Naive thymus-derived CD4-positive, alpha-beta T cell (primary cell): ENCODE data around the gene DACH1. TPM values are rescaled to one million over a fixed set of nuclear protein-coding genes. Genes with fewer than 3 reads are reported as not detected.

Source experiments
- ATAC-seq: fragments of 150-1000 bp; cut with Tn5 transposase; 2 replicates; pipeline ENCODE4 v1.10.0; 2021; ENCODE audit warnings: mild to moderate bottlenecking, moderate library complexity
- CTCF ChIA-PET: fragments of 350-600 bp; sonication (Branson Sonifier 250); formaldehyde crosslinking; loops from one replicate; lab custom pipeline; 2021; ENCODE audit warnings: antibody characterized with exemption; lab: Charles Lee
- POLR2A ChIA-PET: fragments of 350-600 bp; sonication (Branson Sonifier 250); formaldehyde crosslinking; loops from one replicate; lab custom pipeline; 2021; ENCODE audit warnings: antibody characterized with exemption, inconsistent platforms; lab: Charles Lee
- DNase-seq, 9 donors: peaks; one replicate each; pipeline versions ENCODE4 v3.0.0 to v3.0.0-alpha.2; 2020 to 2022; ENCODE audit warnings: mixed read lengths in 1 of 9
- H3K27ac ChIP-seq: one replicate; pipeline ENCODE4 v1.7.0; 2013; ENCODE audit warnings: mild to moderate bottlenecking, low read depth, low read length, moderate library complexity
- H3K27me3 ChIP-seq, 2 donors: one replicate each; pipeline ENCODE4 v1.7.0; 2013; ENCODE audit warnings: low read length in 2 of 2, mild to moderate bottlenecking in 2 of 2, moderate library complexity in 2 of 2; ENCODE audit not compliant: control insufficient read depth in 2 of 2, insufficient read depth in 2 of 2
- H3K36me3 ChIP-seq, 3 experiments: 1 replicate in 2 of 3; 2 replicates in 1 of 3; pipeline ENCODE4 v1.7.0; 2013; ENCODE audit warnings: low read length in 3 of 3, mild to moderate bottlenecking in 3 of 3, moderate library complexity in 1 of 3; ENCODE audit not compliant: insufficient read depth in 3 of 3, control insufficient read depth in 2 of 3
- H3K4me1 ChIP-seq, 2 donors: one replicate each; pipeline ENCODE4 v1.7.0; 2013; ENCODE audit warnings: low read length in 2 of 2, mild to moderate bottlenecking in 2 of 2, moderate library complexity in 1 of 2; ENCODE audit not compliant: control insufficient read depth in 2 of 2, insufficient read depth in 2 of 2
- H3K4me3 ChIP-seq: 2 replicates; pipeline ENCODE4 v1.7.0; 2013; ENCODE audit warnings: mild to moderate bottlenecking, low read length
- H3K9me3 ChIP-seq, 3 experiments: 1 replicate in 2 of 3; 2 replicates in 1 of 3; pipeline ENCODE4 v1.7.0; 2013; ENCODE audit warnings: low read length in 3 of 3; ENCODE audit not compliant: control insufficient read depth in 2 of 3
- H3K27ac Mint-ChIP-seq, 9 donors: one replicate each; pipeline ENCODE4 v1.8.0; 2020 to 2022; ENCODE audit warnings: mixed read lengths in 9 of 9, mild to moderate bottlenecking in 8 of 9, moderate library complexity in 5 of 9, inconsistent platforms in 2 of 9
- H3K27me3 Mint-ChIP-seq, 5 donors: one replicate each; pipeline ENCODE4 v1.8.0; 2021 to 2022; ENCODE audit warnings: mixed read lengths in 5 of 5, mild to moderate bottlenecking in 1 of 5
- H3K36me3 Mint-ChIP-seq, 5 donors: one replicate each; pipeline ENCODE4 v1.8.0; 2020 to 2022; ENCODE audit warnings: mixed read lengths in 5 of 5, mild to moderate bottlenecking in 3 of 5, inconsistent platforms in 1 of 5
- H3K4me1 Mint-ChIP-seq, 7 donors: one replicate each; pipeline ENCODE4 v1.8.0; 2020 to 2022; ENCODE audit warnings: mixed read lengths in 7 of 7, mild to moderate bottlenecking in 3 of 7, inconsistent platforms in 1 of 7
- H3K4me3 Mint-ChIP-seq, 10 donors: one replicate each; pipeline ENCODE4 v1.8.0; 2020 to 2022; ENCODE audit warnings: mild to moderate bottlenecking in 10 of 10, mixed read lengths in 10 of 10, moderate library complexity in 6 of 10, inconsistent platforms in 2 of 10
- H3K9me3 Mint-ChIP-seq, 11 donors: one replicate each; pipeline ENCODE4 v1.8.0; 2020 to 2022; ENCODE audit warnings: mixed read lengths in 11 of 11, mild to moderate bottlenecking in 4 of 11, inconsistent platforms in 1 of 11, moderate library complexity in 1 of 11
- intact Hi-C, 2 donors: fragments of 100-400 bp; cut with micrococcal nuclease; formaldehyde crosslinking; loops; one replicate each; pipeline ENCODE4 v1.15.1; 2023
- polyA plus RNA-seq, 2 donors: library from polyadenylated mRNA; unstranded; fragments of 300-500 nt; fragmentation: Illumina TruSeq; gene quantifications; one replicate each; pipeline ENCODE4 v1.2.3, GENCODE V29; 2021
- total RNA-seq, 6 experiments: library from RNA in 5 of 6; stranded (reverse) in 5 of 6; gene quantifications; 1 replicate in 5 of 6; 2 replicates in 1 of 6; pipeline ENCODE4 v1.2.3 and lab custom pipeline; 2021 to 2026

Gene DACH1
- total and polyA plus RNA-seq, 7 experiments from 2014 or later = 0.20 to 1.7 (median 0.57) TPM; not detected in 1

DNA sequence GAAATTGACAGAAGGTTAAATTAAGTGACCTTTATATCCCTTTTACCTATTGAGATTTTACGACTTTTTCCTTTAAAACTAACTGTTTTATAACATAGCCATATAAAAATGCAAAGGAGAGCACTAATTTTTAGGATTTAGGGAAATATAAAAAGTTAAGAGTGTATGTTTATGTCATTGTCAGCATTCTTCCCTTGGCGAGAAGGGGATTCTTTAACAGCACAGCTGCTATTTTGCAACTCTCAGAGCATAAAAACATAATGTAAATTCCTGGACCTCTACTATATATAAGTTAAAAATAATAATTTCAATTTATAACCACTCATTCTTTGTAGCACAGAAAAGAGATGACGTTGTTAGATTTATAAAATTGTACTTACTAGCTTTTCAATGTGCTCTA, 363.2 kb downstream of the DACH1 start:
- Mint-ChIP-seq H3K4me1 (no peaks in the 10 kb centered on the region), H3K4me3 (no peak overlapping the region), H3K27me3 (no peaks in the 10 kb centered on the region), H3K27ac (no peak overlapping the region), H3K36me3 (no peaks in the 10 kb centered on the region), H3K9me3 (peaks cover 0 to 10% (median 0%) of the 10 kb centered on the region in 11 donors)
- no peaks in the 10 kb centered on the region for H3K27me3 ChIP-seq
- DNase-seq (no peak), ATAC-seq (no peak)
- ChIA-PET POLR2A (interaction anchor here (0.6 kb wide), 1 partner anchor 19 kb away, joined by 3 read pairs; no protein-coding TSS in a partner anchor), CTCF (no interaction called here)
- H3K4me1 ChIP-seq = no peaks in the 10 kb centered on the region
- no peaks in the 10 kb centered on the region for H3K9me3 ChIP-seq
- intact Hi-C loops = no loop called here
- H3K27ac ChIP-seq = no peak overlapping the region
- no peaks in the 10 kb centered on the region for H3K36me3 ChIP-seq
- H3K4me3 ChIP-seq = no peak overlapping the region

DNA sequence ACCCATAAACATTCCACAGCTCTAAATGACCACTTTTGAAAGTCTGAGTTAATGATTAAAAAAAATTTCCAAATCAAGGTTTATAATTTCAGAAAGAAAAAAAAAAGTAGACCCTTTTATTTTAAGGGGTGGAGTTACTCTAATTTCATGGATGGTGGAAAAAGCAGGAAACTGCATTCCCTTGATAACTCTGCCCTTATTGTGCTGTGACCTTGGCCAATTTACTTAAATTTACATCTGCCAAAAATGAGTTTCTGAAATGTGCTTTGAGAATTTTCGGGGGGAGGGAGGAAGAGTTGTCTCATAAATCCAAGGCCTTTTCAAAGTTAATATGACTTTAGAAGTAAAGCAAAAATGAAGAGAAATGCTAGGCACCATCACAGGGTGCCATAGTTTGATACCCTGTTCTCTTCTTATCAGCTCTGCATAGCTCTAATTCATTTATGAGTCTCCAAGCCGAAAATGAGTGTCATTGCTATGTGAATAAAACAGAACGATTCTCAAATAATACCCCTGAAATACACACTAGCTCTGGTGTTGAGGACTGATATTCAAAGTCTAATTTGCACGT, 367.0 kb downstream of the DACH1 start:
- CTCF ChIA-PET = no interaction called here
- no peaks in the 10 kb centered on the region for H3K4me1 ChIP-seq
- no peak overlapping the region for H3K27ac Mint-ChIP-seq
- H3K4me3 ChIP-seq = no peak overlapping the region
- intact Hi-C loops = no loop called here
- no peaks in the 10 kb centered on the region for H3K9me3 ChIP-seq
- no peaks in the 10 kb centered on the region for H3K36me3 Mint-ChIP-seq
- H3K27me3 ChIP-seq = no peaks in the 10 kb centered on the region
- H3K4me3 Mint-ChIP-seq = no peak overlapping the region
- H3K27me3 Mint-ChIP-seq = no peaks in the 10 kb centered on the region
- no peak for DNase-seq
- POLR2A ChIA-PET = no interaction called here
- no peak for ATAC-seq
- H3K27ac ChIP-seq = no peak overlapping the region
- H3K9me3 Mint-ChIP-seq = peaks cover 0 to 5% (median 0%) of the 10 kb centered on the region in 11 donors
- H3K36me3 ChIP-seq = no peaks in the 10 kb centered on the region
- no peaks in the 10 kb centered on the region for H3K4me1 Mint-ChIP-seq

DNA sequence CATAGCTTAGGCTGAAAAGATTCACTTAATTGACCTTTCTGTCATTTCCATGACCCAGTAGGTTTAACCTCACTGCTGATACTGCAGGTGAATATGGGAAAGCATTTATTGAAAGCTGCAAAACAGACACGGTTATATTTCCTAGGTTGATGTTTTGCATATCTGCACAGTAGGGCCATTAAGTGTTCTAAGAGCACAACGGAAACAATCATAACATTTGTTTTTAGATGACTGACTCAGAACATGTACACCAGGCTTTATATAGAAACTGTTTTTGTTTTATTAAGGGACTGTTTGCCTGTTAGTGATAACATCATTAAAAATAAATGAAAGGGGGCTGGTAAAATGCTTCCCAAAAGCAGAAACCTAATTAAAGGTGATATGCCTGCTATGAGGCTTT, 367.8 kb downstream of the DACH1 start:
- H3K9me3 Mint-ChIP-seq = peaks cover 0 to 5% (median 0%) of the 10 kb centered on the region in 11 donors
- no peaks in the 10 kb centered on the region for H3K36me3 Mint-ChIP-seq
- H3K27ac Mint-ChIP-seq = no peak overlapping the region
- no peaks in the 10 kb centered on the region for H3K4me1 Mint-ChIP-seq
- DNase-seq (no peak), ATAC-seq (no peak)
- ChIA-PET CTCF (no interaction called here), POLR2A (no interaction called here)
- intact Hi-C loops = no loop called here
- no peak overlapping the region for H3K4me3 Mint-ChIP-seq
- no peak overlapping the region for H3K4me3 ChIP-seq
- H3K27ac ChIP-seq = no peak overlapping the region
- no peaks in the 10 kb centered on the region for H3K9me3 ChIP-seq
- H3K27me3 ChIP-seq = no peaks in the 10 kb centered on the region
- H3K27me3 Mint-ChIP-seq = no peaks in the 10 kb centered on the region
- no peaks in the 10 kb centered on the region for H3K36me3 ChIP-seq
- no peaks in the 10 kb centered on the region for H3K4me1 ChIP-seq

DNA sequence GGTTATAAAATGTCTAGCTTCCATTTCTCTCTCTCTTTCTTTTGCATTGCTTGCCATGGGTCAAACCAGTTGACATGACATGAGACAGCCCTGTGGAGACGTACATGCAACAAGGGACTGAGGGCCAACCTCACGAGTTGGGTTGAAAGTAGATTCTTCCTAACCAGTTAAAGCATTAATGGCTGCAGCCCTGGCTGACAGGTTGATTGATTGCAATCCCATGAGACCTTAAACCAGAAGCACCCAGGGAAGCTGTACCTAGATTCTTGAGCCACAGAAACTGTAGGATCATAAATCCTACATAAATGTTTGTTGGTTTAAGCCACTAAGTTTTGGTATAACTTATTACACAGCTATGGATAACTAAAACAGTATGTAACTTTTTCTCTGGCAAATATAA, 373.8 kb downstream of the DACH1 start:
- intact Hi-C loops = no loop called here
- Mint-ChIP-seq H3K36me3 (no peaks in the 10 kb centered on the region), H3K27ac (no peak overlapping the region), H3K9me3 (peaks cover 0 to 3% (median 0%) of the 10 kb centered on the region in 11 donors), H3K4me3 (no peak overlapping the region), H3K27me3 (no peaks in the 10 kb centered on the region), H3K4me1 (no peaks in the 10 kb centered on the region)
- ChIA-PET CTCF (interaction anchor here (0.6 kb wide), 1 partner anchor 56 kb away, joined by 3 read pairs; no protein-coding TSS in a partner anchor), POLR2A (no interaction called here)
- Histone ChIP-seq H3K4me3 (no peak overlapping the region), H3K36me3 (no peaks in the 10 kb centered on the region), H3K4me1 (no peaks in the 10 kb centered on the region), H3K9me3 (no peaks in the 10 kb centered on the region), H3K27me3 (no peaks in the 10 kb centered on the region), H3K27ac (no peak overlapping the region)
- DNase-seq (no peak), ATAC-seq (no peak)

DNA sequence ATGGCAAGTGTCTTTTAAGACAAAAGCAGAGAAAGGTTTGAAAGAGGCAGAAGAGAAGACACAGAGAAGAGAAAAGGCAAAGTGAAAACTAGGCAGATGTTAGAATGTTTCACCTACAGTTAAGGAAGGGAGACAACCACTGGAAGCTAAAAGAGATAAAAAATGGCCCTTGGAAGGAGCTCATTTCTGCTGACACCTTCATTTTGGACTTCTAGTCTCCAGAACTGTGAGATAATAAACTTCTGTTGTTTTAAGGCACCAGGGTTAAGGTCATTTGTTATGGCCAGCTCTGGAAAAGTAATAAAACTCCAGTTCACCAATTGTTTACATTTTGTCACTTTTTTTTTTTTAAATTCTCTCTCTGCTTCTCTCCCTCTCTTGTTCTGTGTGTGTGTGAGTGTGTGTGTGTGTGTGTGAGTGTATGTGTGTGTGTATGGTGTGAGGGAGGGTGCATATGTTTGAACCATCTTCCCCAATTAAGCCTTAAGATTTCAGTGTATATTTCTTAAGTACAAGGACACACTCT, 374.6 kb downstream of the DACH1 start:
- Mint-ChIP-seq H3K4me1 (no peaks in the 10 kb centered on the region), H3K36me3 (no peaks in the 10 kb centered on the region), H3K9me3 (peaks cover 0 to 3% (median 0%) of the 10 kb centered on the region in 11 donors), H3K4me3 (no peak overlapping the region), H3K27ac (no peak overlapping the region), H3K27me3 (no peaks in the 10 kb centered on the region)
- no peaks in the 10 kb centered on the region for H3K36me3 ChIP-seq
- H3K4me3 ChIP-seq = no peak overlapping the region
- intact Hi-C loops = no loop called here
- POLR2A ChIA-PET = no interaction called here
- CTCF ChIA-PET = no interaction called here
- no peak for DNase-seq
- no peaks in the 10 kb centered on the region for H3K27me3 ChIP-seq
- ATAC-seq = no peak
- H3K27ac ChIP-seq = no peak overlapping the region
- H3K4me1 ChIP-seq = no peaks in the 10 kb centered on the region
- H3K9me3 ChIP-seq = no peaks in the 10 kb centered on the region

DNA sequence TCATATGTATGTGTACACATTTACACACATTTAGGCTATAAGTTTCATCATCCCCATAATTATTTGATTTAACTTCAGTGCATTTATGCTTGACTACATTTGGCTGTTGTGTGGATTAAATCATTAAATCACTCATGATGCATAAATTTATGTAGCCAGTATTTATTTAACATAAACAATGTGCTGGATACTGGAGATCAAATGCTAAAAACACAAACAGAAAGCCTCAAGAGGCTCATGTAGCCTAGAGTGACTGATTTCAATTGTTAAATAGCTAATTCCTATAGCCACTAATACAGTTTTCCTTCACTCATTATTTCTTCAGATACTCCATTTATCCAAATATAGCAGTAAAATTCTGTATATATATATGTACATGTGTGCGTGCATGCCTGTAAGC, 376.0 kb downstream of the DACH1 start:
- ChIA-PET POLR2A (no interaction called here), CTCF (no interaction called here)
- Mint-ChIP-seq H3K36me3 (no peaks in the 10 kb centered on the region), H3K27ac (no peak overlapping the region), H3K9me3 (peaks cover 0 to 3% (median 0%) of the 10 kb centered on the region in 11 donors), H3K4me1 (no peaks in the 10 kb centered on the region), H3K27me3 (no peaks in the 10 kb centered on the region), H3K4me3 (no peak overlapping the region)
- no peaks in the 10 kb centered on the region for H3K9me3 ChIP-seq
- H3K36me3 ChIP-seq = no peaks in the 10 kb centered on the region
- intact Hi-C loops = no loop called here
- H3K4me1 ChIP-seq = no peaks in the 10 kb centered on the region
- H3K4me3 ChIP-seq = no peak overlapping the region
- DNase-seq (no peak), ATAC-seq (no peak)
- H3K27me3 ChIP-seq = no peaks in the 10 kb centered on the region
- no peak overlapping the region for H3K27ac ChIP-seq

DNA sequence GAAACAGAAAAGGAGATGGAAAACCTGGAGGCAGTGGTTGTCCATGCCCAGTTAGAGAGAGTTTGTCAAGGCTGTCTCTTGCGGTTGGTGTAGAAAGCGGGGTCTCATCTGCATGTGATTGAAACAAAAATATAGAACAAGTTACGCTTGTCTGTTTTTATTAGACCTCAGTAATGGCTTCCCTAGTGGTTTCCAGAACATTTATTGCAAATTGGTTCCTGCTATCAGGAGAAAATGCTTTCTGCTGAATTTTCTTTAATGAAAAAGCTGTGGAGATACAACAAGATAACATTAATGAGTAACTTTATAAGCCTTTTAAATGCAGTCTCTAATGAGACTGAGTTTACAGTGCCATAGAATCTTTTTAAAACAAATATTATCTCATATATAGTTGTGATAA, 378.0 kb downstream of the DACH1 start:
- H3K4me1 Mint-ChIP-seq = no peaks in the 10 kb centered on the region
- no peak overlapping the region for H3K27ac Mint-ChIP-seq
- Histone ChIP-seq H3K4me1 (no peaks in the 10 kb centered on the region), H3K4me3 (no peak overlapping the region), H3K9me3 (no peaks in the 10 kb centered on the region), H3K27me3 (no peaks in the 10 kb centered on the region), H3K27ac (no peak overlapping the region), H3K36me3 (no peaks in the 10 kb centered on the region)
- POLR2A ChIA-PET = no interaction called here
- CTCF ChIA-PET = no interaction called here
- intact Hi-C loops = no loop called here
- no peaks in the 10 kb centered on the region for H3K27me3 Mint-ChIP-seq
- no peak for ATAC-seq
- H3K36me3 Mint-ChIP-seq = no peaks in the 10 kb centered on the region
- H3K4me3 Mint-ChIP-seq = no peak overlapping the region
- H3K9me3 Mint-ChIP-seq = peaks cover 0 to 3% (median 0%) of the 10 kb centered on the region in 11 donors
- DNase-seq = no peak
